WERI-Rb-1 (cell line): ENCODE data around the gene DLG3.
"Not testable (repeated sequence)": the region's sequence is repeated elsewhere in the genome, so short reads cannot be mapped to it uniquely, and the experiment has no call there.

Experiments
- DNase-seq: peaks from one replicate; pipeline ENCODE4 v3.0.0-alpha.2; 2020
- H3K27ac ChIP-seq: fragments of 250-450 bp; sonication (Bioruptor Pico); 2 replicates; pipeline ENCODE4 v1.5.1; 2020; ENCODE audit warnings: mild to moderate bottlenecking, moderate library complexity
- H3K27me3 ChIP-seq: fragments of 250-450 bp; sonication (Bioruptor Pico); 2 replicates; pipeline ENCODE4 v1.5.1; 2021; ENCODE audit warnings: mild to moderate bottlenecking, low read depth, moderate library complexity; ENCODE audit not compliant: insufficient read depth, severe bottlenecking
- H3K36me3 ChIP-seq: fragments of 250-450 bp; sonication (Bioruptor Pico); 2 replicates; pipeline ENCODE4 v1.5.1; 2020; ENCODE audit warnings: mild to moderate bottlenecking, moderate library complexity
- H3K4me3 ChIP-seq: 2 replicates; pipeline ENCODE4 v1.5.1; 2011; ENCODE audit warnings: low read depth, mild to moderate bottlenecking, control low read depth, low read length
- H3K9me3 ChIP-seq: fragments of 250-450 bp; sonication (Bioruptor Pico); 2 replicates; pipeline ENCODE4 v1.5.1; 2021; ENCODE audit warnings: mild to moderate bottlenecking, moderate library complexity; ENCODE audit not compliant: severe bottlenecking
- CTCF ChIP-seq: IDR thresholded peaks from 2 replicates; pipeline ENCODE4 v1.5.1; 2011; ENCODE audit warnings: low read depth, mild to moderate bottlenecking, control low read depth, inconsistent platforms, low read length

DLG3 gene

GRCh38 chrX:70504772-70505450 lies 60.3 kb downstream of the DLG3 start:
- Histone ChIP-seq H3K4me3 (no peak overlapping the region), H3K27me3 (peaks cover 6% of the 10 kb centered on the region), H3K36me3 (peaks cover 10% of the 10 kb centered on the region; the same call in 1 of the 2 replicates), H3K9me3 (no peaks in the 10 kb centered on the region), H3K27ac (no peak overlapping the region)
- no peak for TF ChIP-seq CTCF
- DNase-seq = no peak

DNA sequence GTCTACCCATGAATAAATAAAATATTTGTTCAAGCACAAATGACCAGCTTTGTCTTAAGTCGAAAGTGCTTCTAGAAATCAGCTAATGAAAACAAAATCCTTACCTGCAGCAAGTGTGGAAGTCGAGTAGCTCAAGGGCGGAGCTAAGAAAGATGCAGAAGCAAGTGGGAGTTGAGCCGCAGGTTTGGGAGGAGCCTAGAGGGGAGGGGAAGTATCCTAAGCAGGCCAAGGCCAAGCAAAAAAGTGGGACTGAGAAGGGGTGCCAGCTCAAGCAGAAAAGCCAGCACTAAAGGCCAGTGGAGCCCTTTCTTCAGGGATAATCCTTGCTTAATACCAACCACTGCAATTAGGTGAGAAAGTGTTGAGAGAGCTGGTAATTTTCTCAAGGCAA lies 60.8 kb downstream of the DLG3 start:
- H3K27ac ChIP-seq = no peak overlapping the region
- H3K27me3 ChIP-seq = peaks cover 6% of the 10 kb centered on the region
- TF ChIP-seq CTCF = no peak
- DNase-seq = peak; percentile 44
- H3K36me3 ChIP-seq = peaks cover 9% of the 10 kb centered on the region; the same call in 1 of the 2 replicates
- no peak overlapping the region for H3K4me3 ChIP-seq
- no peaks in the 10 kb centered on the region for H3K9me3 ChIP-seq

- peak; percentile 31 for DNase-seq
- Histone ChIP-seq H3K27me3 (peaks cover 6% of the 10 kb centered on the region), H3K4me3 (no peak overlapping the region), H3K27ac (no peak overlapping the region), H3K36me3 (no peaks in the 10 kb centered on the region), H3K9me3 (no peaks in the 10 kb centered on the region)
- no peak for TF ChIP-seq CTCF
Measured at GRCh38 chrX:70508296-70508911, 63.8 kb downstream of the DLG3 start.

DNA sequence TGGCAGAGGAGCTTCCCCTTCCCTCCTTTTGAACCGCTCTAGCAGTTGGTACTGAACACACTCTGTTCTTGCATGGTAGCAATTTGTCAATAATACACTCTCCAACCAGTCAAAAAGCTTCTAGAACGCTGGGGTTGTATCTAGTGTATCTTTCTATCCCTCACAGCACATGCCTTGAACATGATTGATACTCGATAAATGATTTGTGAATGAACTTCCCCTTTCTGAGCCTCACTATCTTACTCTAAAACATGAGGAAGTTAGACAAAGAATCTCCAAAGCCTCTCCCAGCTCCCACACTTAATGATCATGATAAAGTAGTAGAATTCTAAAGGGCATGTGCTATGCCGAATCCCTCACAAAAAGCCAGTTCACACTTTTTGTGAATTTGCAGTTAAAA lies 64.4 kb downstream of the DLG3 start:
- Histone ChIP-seq H3K36me3 (no peaks in the 10 kb centered on the region), H3K27ac (no peak overlapping the region), H3K4me3 (no peak overlapping the region), H3K27me3 (peaks cover 10% of the 10 kb centered on the region), H3K9me3 (no peaks in the 10 kb centered on the region)
- DNase-seq = no peak
- TF ChIP-seq CTCF = no peak

GRCh38 chrX:70515270-70515669 lies 70.6 kb downstream of the DLG3 start:
- not testable (repeated sequence) for DNase-seq, H3K4me3 ChIP-seq, H3K27ac ChIP-seq, H3K27me3 ChIP-seq, H3K9me3 ChIP-seq, H3K36me3 ChIP-seq

DNA sequence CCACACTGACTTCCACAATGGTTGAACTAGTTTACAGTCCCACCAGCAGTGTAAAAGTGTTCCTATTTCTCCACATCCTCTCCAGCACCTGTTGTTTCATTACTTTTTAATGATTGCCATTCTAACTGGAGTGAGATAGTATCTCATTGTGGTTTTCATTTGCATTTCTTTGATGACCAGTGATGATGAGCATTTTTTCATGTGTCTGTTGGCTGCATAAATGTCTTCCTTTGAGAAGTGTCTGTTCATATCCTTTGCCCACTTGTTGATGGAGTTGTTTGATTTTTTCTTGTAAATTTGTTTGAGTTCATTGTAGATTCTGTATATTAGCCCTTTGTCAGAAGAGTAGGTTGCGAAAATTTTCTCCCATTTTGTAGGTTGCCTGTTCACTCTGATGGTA lies 71.1 kb downstream of the DLG3 start:
- not testable (repeated sequence) for H3K36me3 ChIP-seq, H3K4me3 ChIP-seq, DNase-seq, H3K9me3 ChIP-seq, H3K27me3 ChIP-seq, H3K27ac ChIP-seq

DNA sequence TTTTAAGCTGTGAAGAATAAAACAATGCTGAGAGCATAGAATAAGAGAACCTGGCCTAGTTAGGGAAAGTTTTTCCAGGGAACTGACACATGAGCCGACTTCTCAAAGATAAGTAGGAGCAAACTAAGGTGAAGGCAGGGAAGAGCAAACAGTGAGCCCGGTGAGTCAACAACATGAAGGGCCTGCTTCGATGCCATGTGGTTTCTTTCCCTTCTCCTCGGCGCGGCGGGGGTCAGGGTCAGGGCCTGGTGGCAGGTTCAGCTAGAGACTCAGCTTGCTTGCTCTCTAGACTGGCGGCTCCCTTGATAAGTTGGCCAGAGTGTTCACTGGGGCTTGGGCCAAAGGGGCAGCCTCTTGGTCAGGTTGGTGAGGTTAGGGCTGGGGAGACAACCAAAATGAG lies 81.1 kb downstream of the DLG3 start:
- H3K36me3 ChIP-seq = no peaks in the 10 kb centered on the region
- no peak overlapping the region for H3K27ac ChIP-seq
- no peak for DNase-seq
- TF ChIP-seq CTCF = no peak
- no peaks in the 10 kb centered on the region for H3K9me3 ChIP-seq
- H3K4me3 ChIP-seq = no peak overlapping the region
- peaks cover 45% of the 10 kb centered on the region for H3K27me3 ChIP-seq
